HCT116 (cell line): Measurements from ENCODE around the gene RBM28. TPM values are rescaled to one million over a fixed set of nuclear protein-coding genes. Genes with fewer than 3 reads are reported as not detected.

Experiments
- ATAC-seq: fragments of 200-7000 bp; cut with Tn5 transposase; 2 replicates; pipeline ENCODE4 v1.9.1; 2020; ENCODE audit warnings: mild to moderate bottlenecking, moderate library complexity
- BruUV-seq: library from RNA; stranded (reverse); fragments of 400-500 nt; replicated peaks from 2 replicates; lab custom pipeline; 2021; lab: Mats Ljungman, UMichigan
- CTCF ChIA-PET: fragments of 300-600 bp; sonication (Branson Sonifier 250); formaldehyde crosslinking; loops from one replicate; lab custom pipeline; 2021; ENCODE audit warnings: antibody characterized with exemption; lab: Charles Lee
- POLR2A ChIA-PET: fragments of 300-600, 350-600 bp; sonication (Branson Sonifier 250); formaldehyde crosslinking; loops from one replicate; lab custom pipeline; 2021; ENCODE audit warnings: antibody characterized with exemption; lab: Charles Lee
- RAD21 ChIA-PET, 2 experiments: fragments of 300-600 bp; sonication (Branson Sonifier 250); formaldehyde crosslinking; loops; one replicate each; lab custom pipeline; 2023; ENCODE audit warnings: low total read pairs in 2 of 2; ENCODE audit not compliant: uncharacterized antibody in 2 of 2, unreplicated experiment in 2 of 2, low non-redundant PET in 1 of 2; lab: Charles Lee
- DNase-seq: peaks from one replicate; pipeline ENCODE4 v3.0.0-alpha.2; 2010; ENCODE audit warnings: low read depth, low spot score
- H2AFZ ChIP-seq: fragments of 200-600 bp; shearing (Covaris generic), sonication (generic); 2 replicates; pipeline ENCODE4 v1.6.1; 2017; ENCODE audit warnings: low read depth, mixed run types, mixed read lengths, antibody characterized with exemption, low read length; ENCODE audit not compliant: poor library complexity, severe bottlenecking
- H3K27ac ChIP-seq: 2 replicates; pipeline ENCODE4 v1.5.1; 2012; ENCODE audit warnings: low read depth, low read length
- H3K27me3 ChIP-seq: fragments of 200-600 bp; sonication (generic); 2 replicates; pipeline ENCODE4 v1.6.1; 2016; ENCODE audit warnings: mixed run types, low read length, mixed read lengths; ENCODE audit not compliant: insufficient read depth
- H3K36me3 ChIP-seq, 2 experiments: fragments of 200-500 bp in 1 of 2; fragments of 200-600 bp in 1 of 2; sonication (Bioruptor generic) in 1 of 2; sonication (generic) in 1 of 2; 2 replicates each; pipeline versions ENCODE4 v1.5.1 to v1.6.1; 2014 to 2016; ENCODE audit warnings: low read length in 2 of 2, inconsistent platforms in 1 of 2, mixed read lengths in 1 of 2, mixed run types in 1 of 2; ENCODE audit not compliant: insufficient read depth in 2 of 2, control insufficient read depth in 1 of 2
- H3K4me1 ChIP-seq, 2 experiments: fragments of 200-600 bp in 1 of 2; sonication (generic) in 1 of 2; 2 replicates each; pipeline versions ENCODE4 v1.5.1 to v1.6.1; 2012 to 2017; ENCODE audit warnings: low read length in 2 of 2, inconsistent platforms in 1 of 2, mild to moderate bottlenecking in 1 of 2, mixed read lengths in 1 of 2, mixed run types in 1 of 2, moderate library complexity in 1 of 2; ENCODE audit not compliant: insufficient read depth in 2 of 2, control insufficient read depth in 1 of 2
- H3K4me2 ChIP-seq: fragments of 200-600 bp; sonication (generic); 2 replicates; pipeline ENCODE4 v1.6.1; 2017; ENCODE audit warnings: mixed run types, low read length, mixed read lengths
- H3K4me3 ChIP-seq, 2 experiments: fragments of 200-600 bp in 1 of 2; sonication (generic) in 1 of 2; replicated peaks in 1 of 2; 2 replicates each; pipeline ENCODE4 v1.5.1; 2011 to 2016; ENCODE audit warnings: low read length in 2 of 2, control low read depth in 1 of 2, low read depth in 1 of 2, mild to moderate bottlenecking in 1 of 2, mixed read lengths in 1 of 2, mixed run types in 1 of 2
- H3K79me2 ChIP-seq: fragments of 200-600 bp; sonication (generic); 2 replicates; pipeline ENCODE4 v1.6.1; 2017; ENCODE audit warnings: mild to moderate bottlenecking, mixed run types, low read length, moderate library complexity, mixed read lengths; ENCODE audit not compliant: insufficient read depth
- H3K9ac ChIP-seq: fragments of 200-600 bp; sonication (generic); 2 replicates; pipeline ENCODE4 v1.6.1; 2016; ENCODE audit warnings: low read length, mixed read lengths
- H3K9me2 ChIP-seq: fragments of 200-600 bp; sonication (generic), shearing (Covaris generic); 2 replicates; pipeline ENCODE4 v1.6.1; 2017; ENCODE audit warnings: mixed run types, mild to moderate bottlenecking, moderate library complexity; ENCODE audit not compliant: insufficient read depth
- H3K9me3 ChIP-seq, 2 experiments: fragments of 200-500 bp in 1 of 2; fragments of 200-600 bp in 1 of 2; sonication (Bioruptor generic) in 1 of 2; sonication (generic) in 1 of 2; 2 replicates each; pipeline ENCODE4 v1.6.1; 2014 to 2017; ENCODE audit warnings: low read length in 2 of 2, mixed read lengths in 2 of 2, inconsistent platforms in 1 of 2, low read depth in 1 of 2, mild to moderate bottlenecking in 1 of 2, mixed run types in 1 of 2, moderate library complexity in 1 of 2; ENCODE audit not compliant: control insufficient read depth in 1 of 2, insufficient read depth in 1 of 2
- H4K20me1 ChIP-seq: fragments of 200-600 bp; sonication (generic), shearing (Covaris generic); 2 replicates; pipeline ENCODE4 v1.6.1; 2017; ENCODE audit warnings: mixed run types, mild to moderate bottlenecking, moderate library complexity; ENCODE audit not compliant: insufficient read depth
- ATF3 ChIP-seq: IDR thresholded peaks from 2 replicates; pipeline ENCODE4 v1.6.1; 2012
- EGR1 ChIP-seq: IDR thresholded peaks from 2 replicates; pipeline ENCODE4 v1.6.1; 2012; ENCODE audit warnings: low read depth
- POLR2A ChIP-seq: IDR thresholded peaks from 2 replicates; pipeline ENCODE4 v1.7.0; 2011; ENCODE audit warnings: borderline replicate concordance; ENCODE audit not compliant: insufficient read depth, insufficient read length; ENCODE audit errors: extremely low read depth
- RAD21 ChIP-seq: IDR thresholded peaks from 2 replicates; pipeline ENCODE4 v1.6.1; 2012; ENCODE audit warnings: low read depth, mild to moderate bottlenecking
- REST ChIP-seq: IDR thresholded peaks from 2 replicates; pipeline ENCODE4 v1.6.1; 2012; ENCODE audit warnings: low read depth
- SP1 ChIP-seq: IDR thresholded peaks from 2 replicates; pipeline ENCODE4 v1.6.1; 2012; ENCODE audit warnings: low read depth
- SRF ChIP-seq: IDR thresholded peaks from 2 replicates; pipeline ENCODE4 v1.6.1; 2012; ENCODE audit warnings: low read depth
- TCF7L2 ChIP-seq: IDR thresholded peaks from 2 replicates; pipeline ENCODE4 v1.7.0; 2011; ENCODE audit warnings: borderline replicate concordance, inconsistent platforms; ENCODE audit not compliant: insufficient read depth, insufficient read length; ENCODE audit errors: extremely low read depth
- ZBTB33 ChIP-seq: IDR thresholded peaks from 2 replicates; pipeline ENCODE4 v1.6.1; 2011; ENCODE audit warnings: mild to moderate bottlenecking, low read length, moderate library complexity; ENCODE audit not compliant: insufficient replicate concordance; ENCODE audit errors: extremely low read depth
- ZFX ChIP-seq: fragments of 450-650 bp; IDR thresholded peaks from 2 replicates; pipeline ENCODE4 v1.6.1; 2017
- intact Hi-C: fragments of 100-400 bp; cut with micrococcal nuclease; formaldehyde crosslinking; loops from 2 replicates; pipeline ENCODE4 v1.10.0; 2022
- total RNA-seq: library from RNA; stranded (reverse); gene quantifications from one replicate; pipeline ENCODE4 v1.2.1, GENCODE V29; 2021; ENCODE audit not compliant: unreplicated experiment

RBM28 gene
- total RNA-seq, 1 experiment from 2014 or later = 66.3 TPM

- Histone ChIP-seq H3K27ac (no peak overlapping the region), H3K79me2 (no peaks in the 10 kb centered on the region), H4K20me1 (no peaks in the 10 kb centered on the region), H3K4me1 (peaks cover 0 to 11% of the 10 kb centered on the region in 2 experiments; a peak in 3 of 4 replicates), H3K36me3 (no peaks in the 10 kb centered on the region), H3K4me2 (no peak overlapping the region), H3K9me3 (no peaks in the 10 kb centered on the region), H3K4me3 (no peak overlapping the region), H3K9me2 (no peaks in the 10 kb centered on the region), H3K9ac (no peak overlapping the region), H3K27me3 (no peaks in the 10 kb centered on the region), H2AFZ (no peak overlapping the region)
- DNase-seq (no peak), ATAC-seq (no peak)
- no TSS peak for BruUV-seq
- TF ChIP-seq SP1 = no peak
- TF ChIP-seq ZFX = no peak
- TF ChIP-seq ATF3 = no peak
- no peak for TF ChIP-seq SRF
- TF ChIP-seq ZBTB33 = no peak
- no peak for TF ChIP-seq TCF7L2
- TF ChIP-seq RAD21 = no peak
- no peak for TF ChIP-seq POLR2A
- TF ChIP-seq REST = no peak
- no peak for TF ChIP-seq EGR1
- POLR2A ChIA-PET = no interaction called here
- RAD21 ChIA-PET = no interaction called here
- CTCF ChIA-PET = no interaction called here
- intact Hi-C loops = no loop called here
These were observed 92.4 kb downstream of the RBM28 start for GRCh38 chr7:128251337-128251736.

Other genes with a start within 250 kb of the RBM28 start
- not detected for gene LEP, start 102.6 kb downstream of the RBM28 start, total RNA-seq
- gene PRRT4, start 17.8 kb upstream of the RBM28 start, total RNA-seq = 4.0 TPM
- gene IMPDH1, start 66.1 kb upstream of the RBM28 start, total RNA-seq = 98.2 TPM
- 32.8 TPM for gene HILPDA, start 112.0 kb upstream of the RBM28 start, total RNA-seq
- gene METTL2B, start 132.8 kb upstream of the RBM28 start, total RNA-seq = 45.7 TPM